Right lobe of liver (tissue), 4 donors: ENCODE results near the gene POPDC3.

Experiments
- CTCF ChIP-seq, 4 donors: fragments of 200-600 bp in 3 of 4; fragments of 450-650 bp in 1 of 4; IDR thresholded peaks; one replicate each; pipeline versions ENCODE4 v1.5.1 to v1.8.0; 2016 to 2022; ENCODE audit warnings: antibody characterized with exemption in 4 of 4, mild to moderate bottlenecking in 2 of 4
- POLR2A ChIP-seq: fragments of 450-650 bp; IDR thresholded peaks from one replicate; pipeline ENCODE4 v1.6.1; 2017; ENCODE audit warnings: antibody characterized with exemption, mild to moderate bottlenecking
- donor health status: DM: no; HTN: no; CAD: no.
- donor health status: DM: no; HTN: no; CAD: no.
- donor health status: DM: no; HTN: yes; CAD: no.

GRCh38 chr6:105204331-105204730, 24.5 kb upstream of the POPDC3 start:
- no peak for TF ChIP-seq CTCF (IDR thresholded peaks at IDR 0.05)
- TF ChIP-seq POLR2A, result no peak
